ENCODE measurements around the gene HACL1.
A peak's percentile ranks its signal among the peaks of the same experiment; 100 is the strongest.
"Not testable (repeated sequence)": the region's sequence is repeated elsewhere in the genome, so short reads cannot be mapped to it uniquely, and the experiment has no call there.

Gene HACL1

DNA sequence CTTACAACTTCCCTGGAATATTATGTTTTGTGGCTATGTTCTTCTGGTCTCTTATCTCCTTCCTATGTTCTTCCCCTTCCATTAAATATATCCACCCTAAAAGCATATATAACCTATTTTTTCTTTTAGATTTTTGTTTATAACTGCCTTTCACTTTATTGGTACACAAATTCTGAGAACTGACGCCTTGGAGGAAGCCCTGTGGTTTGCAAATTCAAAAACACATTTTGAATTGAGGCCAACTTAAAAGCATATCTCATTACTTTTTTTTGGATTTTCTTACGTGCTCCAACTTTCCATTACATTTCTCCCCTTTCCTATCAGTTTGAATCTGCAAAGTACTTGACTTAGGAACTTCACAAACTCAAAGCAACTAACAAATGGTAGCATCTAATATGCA lies 64.5 kb downstream of the HACL1 start:
- TF ChIP-seq, protein P1, sequence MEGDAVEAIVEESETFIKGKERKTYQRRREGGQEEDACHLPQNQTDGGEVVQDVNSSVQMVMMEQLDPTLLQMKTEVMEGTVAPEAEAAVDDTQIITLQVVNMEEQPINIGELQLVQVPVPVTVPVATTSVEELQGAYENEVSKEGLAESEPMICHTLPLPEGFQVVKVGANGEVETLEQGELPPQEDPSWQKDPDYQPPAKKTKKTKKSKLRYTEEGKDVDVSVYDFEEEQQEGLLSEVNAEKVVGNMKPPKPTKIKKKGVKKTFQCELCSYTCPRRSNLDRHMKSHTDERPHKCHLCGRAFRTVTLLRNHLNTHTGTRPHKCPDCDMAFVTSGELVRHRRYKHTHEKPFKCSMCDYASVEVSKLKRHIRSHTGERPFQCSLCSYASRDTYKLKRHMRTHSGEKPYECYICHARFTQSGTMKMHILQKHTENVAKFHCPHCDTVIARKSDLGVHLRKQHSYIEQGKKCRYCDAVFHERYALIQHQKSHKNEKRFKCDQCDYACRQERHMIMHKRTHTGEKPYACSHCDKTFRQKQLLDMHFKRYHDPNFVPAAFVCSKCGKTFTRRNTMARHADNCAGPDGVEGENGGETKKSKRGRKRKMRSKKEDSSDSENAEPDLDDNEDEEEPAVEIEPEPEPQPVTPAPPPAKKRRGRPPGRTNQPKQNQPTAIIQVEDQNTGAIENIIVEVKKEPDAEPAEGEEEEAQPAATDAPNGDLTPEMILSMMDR (IDR thresholded peaks at IDR 0.05; ENCODE audit: poor library complexity, severe bottlenecking) = no peak

DNA sequence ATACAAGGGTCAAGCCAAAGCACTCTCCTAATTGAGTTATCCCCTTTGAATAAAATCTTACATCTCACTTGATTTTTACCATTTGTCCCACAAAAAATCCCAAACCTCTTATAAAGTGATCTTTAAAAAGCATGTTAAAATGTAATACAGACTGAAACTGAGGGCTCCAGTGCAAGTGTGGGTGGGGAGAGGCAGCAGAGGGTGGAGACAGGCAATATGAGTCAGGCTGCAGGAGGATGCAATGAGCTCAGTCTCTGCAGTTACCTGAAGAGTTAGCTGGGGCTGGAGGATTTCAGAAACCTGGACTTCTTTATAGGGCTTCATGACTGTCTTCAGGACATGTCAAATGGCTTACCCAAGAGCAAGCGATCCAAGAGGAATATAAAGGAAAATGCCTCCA lies 65.6 kb downstream of the HACL1 start:
- DNase-seq (ENCODE audit: low spot score) = no peak
- Histone ChIP-seq H3K4me3 (ENCODE audit: severe bottlenecking) (no peak overlapping the region), H3K9me3 (ENCODE audit: severe bottlenecking) (no peaks in the 10 kb centered on the region), H3K36me3 (ENCODE audit: low read depth) (no peaks in the 10 kb centered on the region), H3K4me1 (ENCODE audit: insufficient read depth, poor library complexity, severe bottlenecking) (no peaks in the 10 kb centered on the region), H3K27me3 (ENCODE audit: insufficient read depth, poor library complexity, severe bottlenecking) (no peaks in the 10 kb centered on the region), H3K27ac (ENCODE audit: poor library complexity, severe bottlenecking) (no peak overlapping the region)
- ATAC-seq (ENCODE audit: low read depth) = peak; percentile 83
- TF ChIP-seq, protein P1 (IDR thresholded peaks at IDR 0.05; ENCODE audit: poor library complexity, severe bottlenecking) = no peak

More for the DNA sequence above, 64.5 kb downstream of the HACL1 start:
- ATAC-seq (ENCODE audit: low read depth) = no peak
- H3K9me3 ChIP-seq (ENCODE audit: severe bottlenecking) = no peaks in the 10 kb centered on the region
- H3K27ac ChIP-seq (ENCODE audit: poor library complexity, severe bottlenecking) = no peak overlapping the region
- H3K4me1 ChIP-seq (ENCODE audit: insufficient read depth, poor library complexity, severe bottlenecking) = no peaks in the 10 kb centered on the region
- H3K4me3 ChIP-seq (ENCODE audit: severe bottlenecking) = no peak overlapping the region
- H3K27me3 ChIP-seq (ENCODE audit: insufficient read depth, poor library complexity, severe bottlenecking) = no peaks in the 10 kb centered on the region
- H3K36me3 ChIP-seq (ENCODE audit: low read depth) = no peaks in the 10 kb centered on the region
- no peak for DNase-seq (ENCODE audit: low spot score)

DNA sequence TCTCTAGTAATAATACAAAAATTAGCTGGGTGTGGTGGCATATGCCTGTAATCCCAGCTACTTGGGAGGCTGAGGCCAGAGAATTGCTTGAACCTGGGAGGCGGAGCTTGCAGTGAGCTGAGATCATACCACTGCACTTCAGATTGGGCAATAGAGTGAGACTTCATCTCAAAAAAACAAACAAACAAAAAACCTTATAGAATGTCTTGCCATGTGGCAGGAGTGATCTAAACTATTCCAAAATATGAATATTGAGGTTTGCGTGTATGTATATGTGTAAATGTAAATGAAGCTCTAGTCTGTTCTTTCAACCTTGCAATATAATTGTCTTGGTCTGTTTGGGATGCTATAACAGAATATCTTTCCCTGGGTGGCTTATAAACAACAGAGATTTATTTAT lies 68.8 kb downstream of the HACL1 start:
- H3K36me3 ChIP-seq (ENCODE audit: low read depth); H3K4me3 ChIP-seq (ENCODE audit: severe bottlenecking); H3K27me3 ChIP-seq (ENCODE audit: insufficient read depth, poor library complexity, severe bottlenecking); H3K27ac ChIP-seq (ENCODE audit: poor library complexity, severe bottlenecking); DNase-seq (ENCODE audit: low spot score); ATAC-seq (ENCODE audit: low read depth); H3K9me3 ChIP-seq (ENCODE audit: severe bottlenecking); H3K4me1 ChIP-seq (ENCODE audit: insufficient read depth, poor library complexity, severe bottlenecking): not testable (repeated sequence)

DNA sequence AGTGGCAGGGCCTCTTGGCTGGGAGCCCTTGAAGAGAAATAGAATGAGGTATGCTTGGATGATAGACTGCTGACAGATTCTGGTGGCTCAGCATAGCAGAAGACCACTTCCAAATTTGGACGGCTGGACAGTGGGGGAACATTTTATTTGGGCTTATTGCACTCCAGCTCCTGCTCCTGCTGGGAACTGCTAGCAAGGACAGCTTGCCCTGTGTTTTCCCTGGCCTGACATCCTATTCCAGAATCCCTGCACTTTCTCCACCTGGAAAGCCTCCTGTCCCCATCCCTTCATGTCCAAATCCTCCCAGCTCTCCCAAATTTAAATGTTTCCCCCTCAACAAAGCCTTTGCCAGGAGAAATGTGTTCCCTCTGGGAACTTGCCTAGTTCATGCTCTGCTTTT lies 70.0 kb downstream of the HACL1 start:
- Histone ChIP-seq H3K9me3 (ENCODE audit: severe bottlenecking) (no peaks in the 10 kb centered on the region), H3K36me3 (ENCODE audit: low read depth) (no peaks in the 10 kb centered on the region), H3K4me3 (ENCODE audit: severe bottlenecking) (no peak overlapping the region), H3K27me3 (ENCODE audit: insufficient read depth, poor library complexity, severe bottlenecking) (no peaks in the 10 kb centered on the region), H3K4me1 (ENCODE audit: insufficient read depth, poor library complexity, severe bottlenecking) (no peaks in the 10 kb centered on the region), H3K27ac (ENCODE audit: poor library complexity, severe bottlenecking) (no peak overlapping the region)
- TF ChIP-seq, protein P1 (IDR thresholded peaks at IDR 0.05; ENCODE audit: poor library complexity, severe bottlenecking) = no peak
- DNase-seq (ENCODE audit: low spot score) = no peak
- ATAC-seq (ENCODE audit: low read depth) = no peak

DNA sequence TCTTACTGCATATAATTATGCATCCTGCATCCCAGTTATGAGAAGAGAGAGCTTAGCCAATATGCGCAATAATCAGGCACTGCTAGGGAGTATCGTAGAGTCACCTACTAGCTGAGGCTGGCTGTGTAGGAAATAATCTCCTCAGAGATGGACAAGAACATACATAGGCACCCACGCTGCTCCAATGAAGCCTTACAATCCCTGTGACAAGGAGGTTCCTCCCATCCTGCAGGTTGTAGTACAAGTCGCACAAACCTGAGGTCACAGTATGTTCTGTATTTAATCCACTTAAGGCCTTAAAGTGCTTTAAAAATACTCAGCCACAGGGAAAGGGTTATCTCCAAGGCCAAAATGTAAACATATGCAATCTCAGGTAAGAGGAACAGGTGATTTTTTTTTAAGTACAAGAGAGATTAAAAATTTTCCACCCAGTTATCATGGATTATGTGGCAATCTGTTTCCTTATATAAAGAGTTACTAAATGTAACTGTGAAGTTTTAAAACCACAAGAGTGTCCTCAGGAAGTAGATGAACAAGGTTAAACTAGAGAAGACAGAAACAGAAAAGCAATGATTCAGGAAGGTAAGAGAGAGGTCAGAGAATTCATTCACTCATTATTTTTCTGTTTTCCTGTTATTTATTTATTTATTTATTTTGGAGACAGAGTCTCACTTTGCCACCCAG lies 72.4 kb downstream of the HACL1 start:
- no peak overlapping the region for H3K27ac ChIP-seq (ENCODE audit: poor library complexity, severe bottlenecking)
- ATAC-seq (ENCODE audit: low read depth) = no peak
- TF ChIP-seq, protein P1 (IDR thresholded peaks at IDR 0.05; ENCODE audit: poor library complexity, severe bottlenecking) = no peak
- no peak for DNase-seq (ENCODE audit: low spot score)
- H3K27me3 ChIP-seq (ENCODE audit: insufficient read depth, poor library complexity, severe bottlenecking) = no peaks in the 10 kb centered on the region
- no peaks in the 10 kb centered on the region for H3K9me3 ChIP-seq (ENCODE audit: severe bottlenecking)
- H3K4me3 ChIP-seq (ENCODE audit: severe bottlenecking) = no peak overlapping the region
- H3K4me1 ChIP-seq (ENCODE audit: insufficient read depth, poor library complexity, severe bottlenecking) = no peaks in the 10 kb centered on the region
- H3K36me3 ChIP-seq (ENCODE audit: low read depth) = no peaks in the 10 kb centered on the region
